WTC11 (cell line): ENCODE results near the gene PMS1. TPM values are rescaled to one million over a fixed set of nuclear protein-coding genes. Genes with fewer than 3 reads are reported as not detected.
A peak's percentile ranks its signal among the peaks of the same experiment; 100 is the strongest.

Experiments used
- CREB1 ChIP-seq: sonication (generic); formaldehyde crosslinking; IDR thresholded peaks from 2 replicates; pipeline ENCODE4 v1.8.0; 2023; ENCODE audit warnings: mild to moderate bottlenecking, missing genetic modification reagents
- CREM ChIP-seq: sonication (generic); formaldehyde crosslinking; IDR thresholded peaks from 2 replicates; pipeline ENCODE4 v1.8.1; 2022; ENCODE audit warnings: mild to moderate bottlenecking, missing genetic modification reagents, moderate library complexity
- ESRRA ChIP-seq: sonication (generic); formaldehyde crosslinking; IDR thresholded peaks from 2 replicates; pipeline ENCODE4 v1.8.1; 2022; ENCODE audit warnings: mild to moderate bottlenecking, missing genetic modification reagents, borderline replicate concordance
- GRHL2 ChIP-seq: fragments of 250-450 bp; sonication (Bioruptor Pico); IDR thresholded peaks from 2 replicates; pipeline ENCODE4 v1.8.0; 2022; ENCODE audit warnings: mild to moderate bottlenecking, moderate library complexity; ENCODE audit not compliant: insufficient replicate concordance, severe bottlenecking
- JUN ChIP-seq: sonication (generic); formaldehyde crosslinking; IDR thresholded peaks from 2 replicates; pipeline ENCODE4 v1.8.0; 2023; ENCODE audit warnings: mild to moderate bottlenecking, missing genetic modification reagents
- NR3C1 ChIP-seq: sonication (generic); formaldehyde crosslinking; conservative IDR thresholded peaks from 2 replicates; pipeline ENCODE4 v1.8.1; 2023; ENCODE audit warnings: low read depth, mild to moderate bottlenecking, missing genetic modification reagents
- OVOL2 ChIP-seq: fragments of 250-450 bp; sonication (Bioruptor Pico); IDR thresholded peaks from 2 replicates; pipeline ENCODE4 v1.9.0; 2021; ENCODE audit warnings: mild to moderate bottlenecking, borderline replicate concordance
- SOX15 ChIP-seq: fragments of 250-450 bp; sonication (Bioruptor Pico); IDR thresholded peaks from 2 replicates; pipeline ENCODE4 v1.9.0; 2021; ENCODE audit warnings: mild to moderate bottlenecking
- TP53 ChIP-seq: sonication (generic); formaldehyde crosslinking; IDR thresholded peaks from 2 replicates; pipeline ENCODE4 v1.8.1; 2023; ENCODE audit warnings: mild to moderate bottlenecking, missing genetic modification reagents
- ZBTB21 ChIP-seq: sonication (generic); formaldehyde crosslinking; IDR thresholded peaks from 2 replicates; pipeline ENCODE4 v1.8.1; 2023; ENCODE audit warnings: mild to moderate bottlenecking, missing genetic modification reagents, borderline replicate concordance
- total RNA-seq: library from RNA; stranded (reverse); gene quantifications from 3 replicates; pipeline ENCODE4 v1.2.3, GENCODE V29; 2021
- TF ChIP-seq, protein P1 (sequence below): sonication (generic); formaldehyde crosslinking; IDR thresholded peaks from 2 replicates; pipeline ENCODE4 v1.8.0; 2023; ENCODE audit warnings: missing genetic modification reagents, mild to moderate bottlenecking, borderline replicate concordance
- TF ChIP-seq, protein P2 (sequence below): sonication (generic); formaldehyde crosslinking; IDR thresholded peaks from 2 replicates; pipeline ENCODE4 v1.8.1; 2022; ENCODE audit warnings: mild to moderate bottlenecking, missing genetic modification reagents, moderate library complexity, borderline replicate concordance
- TF ChIP-seq, protein P3 (sequence below): fragments of 250-450 bp; sonication (Bioruptor Pico); conservative IDR thresholded peaks from 2 replicates; pipeline ENCODE4 v1.9.0; 2021; ENCODE audit warnings: mild to moderate bottlenecking
- TF ChIP-seq, protein P4 (sequence below): sonication (generic); formaldehyde crosslinking; IDR thresholded peaks from 2 replicates; pipeline ENCODE4 v1.8.1; 2023; ENCODE audit warnings: mild to moderate bottlenecking, missing genetic modification reagents, borderline replicate concordance
- TF ChIP-seq, protein P5 (sequence below): sonication (generic); formaldehyde crosslinking; IDR thresholded peaks from 2 replicates; pipeline ENCODE4 v1.8.0; 2023; ENCODE audit warnings: missing genetic modification reagents
- TF ChIP-seq, protein P6 (sequence below): sonication (generic); formaldehyde crosslinking; IDR thresholded peaks from 2 replicates; pipeline ENCODE4 v1.8.0; 2022; ENCODE audit warnings: mild to moderate bottlenecking, missing genetic modification reagents

Gene PMS1
- total RNA-seq, 1 experiment from 2014 or later: 49.8 TPM

DNA sequence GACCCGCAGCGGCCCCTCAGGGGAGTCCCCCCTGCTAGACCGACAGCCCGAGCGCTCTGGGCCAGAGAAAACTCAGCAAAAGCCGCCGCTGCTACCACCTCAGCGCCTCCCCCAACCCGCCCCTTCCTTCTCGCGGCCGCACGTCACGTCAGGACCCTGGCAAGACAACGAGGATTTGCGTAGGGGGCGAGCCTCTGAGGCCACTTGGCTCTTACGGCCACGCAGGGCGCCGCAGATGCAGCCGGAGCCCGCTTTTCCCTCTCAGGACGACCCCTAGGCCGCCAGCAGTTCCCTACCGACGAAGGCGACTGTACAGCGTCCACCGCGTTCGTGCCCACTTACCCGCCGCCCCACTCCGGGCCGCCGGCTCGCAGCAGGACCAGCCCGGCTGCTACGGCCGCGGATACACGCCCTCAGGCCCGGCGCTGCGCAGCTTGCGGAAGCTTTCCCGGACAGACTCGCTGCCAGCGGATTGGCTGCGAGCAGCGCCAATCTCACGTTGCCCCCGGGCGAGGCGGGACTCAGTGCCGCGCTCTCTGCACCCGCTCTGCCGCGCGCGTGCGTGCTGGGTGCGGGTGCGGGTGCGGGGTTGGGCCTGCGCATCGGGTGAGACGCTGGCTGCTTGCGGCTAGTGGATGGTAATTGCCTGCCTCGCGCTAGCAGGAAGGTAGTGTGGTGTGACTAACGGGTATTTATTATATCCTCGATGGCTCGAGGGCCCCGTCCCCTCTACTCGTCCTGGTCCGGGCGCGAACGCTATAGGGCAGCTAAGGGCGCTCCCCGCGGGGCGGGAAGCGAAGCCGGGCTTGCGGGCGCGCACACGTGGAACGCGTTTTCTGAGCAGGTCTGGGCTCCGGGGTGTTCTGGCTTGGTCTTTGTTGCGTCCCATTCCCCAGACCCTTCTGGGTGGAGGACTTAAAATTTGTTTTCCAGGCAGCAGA lies at the start of gene PMS1, which contains the start of gene ORMDL1 (continued):
- TF ChIP-seq, protein P1, sequence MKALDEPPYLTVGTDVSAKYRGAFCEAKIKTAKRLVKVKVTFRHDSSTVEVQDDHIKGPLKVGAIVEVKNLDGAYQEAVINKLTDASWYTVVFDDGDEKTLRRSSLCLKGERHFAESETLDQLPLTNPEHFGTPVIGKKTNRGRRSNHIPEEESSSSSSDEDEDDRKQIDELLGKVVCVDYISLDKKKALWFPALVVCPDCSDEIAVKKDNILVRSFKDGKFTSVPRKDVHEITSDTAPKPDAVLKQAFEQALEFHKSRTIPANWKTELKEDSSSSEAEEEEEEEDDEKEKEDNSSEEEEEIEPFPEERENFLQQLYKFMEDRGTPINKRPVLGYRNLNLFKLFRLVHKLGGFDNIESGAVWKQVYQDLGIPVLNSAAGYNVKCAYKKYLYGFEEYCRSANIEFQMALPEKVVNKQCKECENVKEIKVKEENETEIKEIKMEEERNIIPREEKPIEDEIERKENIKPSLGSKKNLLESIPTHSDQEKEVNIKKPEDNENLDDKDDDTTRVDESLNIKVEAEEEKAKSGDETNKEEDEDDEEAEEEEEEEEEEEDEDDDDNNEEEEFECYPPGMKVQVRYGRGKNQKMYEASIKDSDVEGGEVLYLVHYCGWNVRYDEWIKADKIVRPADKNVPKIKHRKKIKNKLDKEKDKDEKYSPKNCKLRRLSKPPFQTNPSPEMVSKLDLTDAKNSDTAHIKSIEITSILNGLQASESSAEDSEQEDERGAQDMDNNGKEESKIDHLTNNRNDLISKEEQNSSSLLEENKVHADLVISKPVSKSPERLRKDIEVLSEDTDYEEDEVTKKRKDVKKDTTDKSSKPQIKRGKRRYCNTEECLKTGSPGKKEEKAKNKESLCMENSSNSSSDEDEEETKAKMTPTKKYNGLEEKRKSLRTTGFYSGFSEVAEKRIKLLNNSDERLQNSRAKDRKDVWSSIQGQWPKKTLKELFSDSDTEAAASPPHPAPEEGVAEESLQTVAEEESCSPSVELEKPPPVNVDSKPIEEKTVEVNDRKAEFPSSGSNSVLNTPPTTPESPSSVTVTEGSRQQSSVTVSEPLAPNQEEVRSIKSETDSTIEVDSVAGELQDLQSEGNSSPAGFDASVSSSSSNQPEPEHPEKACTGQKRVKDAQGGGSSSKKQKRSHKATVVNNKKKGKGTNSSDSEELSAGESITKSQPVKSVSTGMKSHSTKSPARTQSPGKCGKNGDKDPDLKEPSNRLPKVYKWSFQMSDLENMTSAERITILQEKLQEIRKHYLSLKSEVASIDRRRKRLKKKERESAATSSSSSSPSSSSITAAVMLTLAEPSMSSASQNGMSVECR (CRISPR knock-in tag): peak; percentile 70
- TF ChIP-seq CREB1 (CRISPR knock-in tag) (0 out of 2 replicates have a peak, but pooled peaks have one; percentile 46), TP53 (CRISPR knock-in tag) (no peak; the same call in 1 of the 2 replicates), OVOL2 (CRISPR knock-in tag) (no peak), NR3C1 (CRISPR knock-in tag) (no peak; the same call in 1 of the 2 replicates), ZBTB21 (CRISPR knock-in tag) (peak; percentile 64), SOX15 (CRISPR knock-in tag) (no peak), ESRRA (no peak; the same call in 1 of the 2 replicates), JUN (peak; percentile 56), GRHL2 (CRISPR knock-in tag) (no peak), CREM (CRISPR knock-in tag) (peak; percentile 81; the same call in 1 of the 2 replicates)
- TF ChIP-seq, protein P2, sequence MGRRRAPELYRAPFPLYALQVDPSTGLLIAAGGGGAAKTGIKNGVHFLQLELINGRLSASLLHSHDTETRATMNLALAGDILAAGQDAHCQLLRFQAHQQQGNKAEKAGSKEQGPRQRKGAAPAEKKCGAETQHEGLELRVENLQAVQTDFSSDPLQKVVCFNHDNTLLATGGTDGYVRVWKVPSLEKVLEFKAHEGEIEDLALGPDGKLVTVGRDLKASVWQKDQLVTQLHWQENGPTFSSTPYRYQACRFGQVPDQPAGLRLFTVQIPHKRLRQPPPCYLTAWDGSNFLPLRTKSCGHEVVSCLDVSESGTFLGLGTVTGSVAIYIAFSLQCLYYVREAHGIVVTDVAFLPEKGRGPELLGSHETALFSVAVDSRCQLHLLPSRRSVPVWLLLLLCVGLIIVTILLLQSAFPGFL (CRISPR knock-in tag): peak; percentile 37; the same call in 1 of the 2 replicates
- TF ChIP-seq, protein P3, sequence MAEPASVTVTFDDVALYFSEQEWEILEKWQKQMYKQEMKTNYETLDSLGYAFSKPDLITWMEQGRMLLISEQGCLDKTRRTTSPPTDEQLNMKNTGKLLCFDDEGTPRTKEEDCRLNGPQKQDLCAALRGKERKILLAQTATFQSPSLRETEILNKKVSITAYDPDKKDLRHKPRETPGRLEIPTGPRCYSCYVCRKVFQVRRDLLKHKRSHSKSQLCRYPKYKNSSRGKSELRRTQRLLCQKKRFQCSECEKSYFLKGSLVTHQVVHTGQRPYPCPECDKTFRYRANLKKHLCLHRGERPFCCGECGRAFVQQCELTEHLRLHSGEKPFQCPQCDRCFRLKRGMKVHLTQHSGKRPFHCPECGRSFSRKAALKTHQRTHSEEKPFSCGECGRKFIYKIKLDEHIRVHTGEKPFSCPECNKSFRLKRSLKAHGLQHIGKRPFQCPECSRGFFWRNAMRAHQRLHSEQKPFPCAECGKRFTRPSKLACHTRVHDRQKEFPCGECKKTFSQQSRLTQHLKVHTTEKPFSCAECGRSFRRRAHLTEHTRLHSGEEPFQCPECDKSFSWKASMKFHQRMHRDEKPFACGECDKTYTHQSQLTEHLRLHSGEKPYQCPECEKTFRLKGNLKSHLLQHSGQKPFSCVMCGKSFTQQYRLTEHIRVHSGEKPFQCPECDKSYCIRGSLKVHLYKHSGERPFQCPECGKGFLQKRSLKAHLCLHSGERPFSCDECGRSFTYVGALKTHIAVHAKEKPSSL (CRISPR knock-in tag): no peak
- TF ChIP-seq, protein P4, sequence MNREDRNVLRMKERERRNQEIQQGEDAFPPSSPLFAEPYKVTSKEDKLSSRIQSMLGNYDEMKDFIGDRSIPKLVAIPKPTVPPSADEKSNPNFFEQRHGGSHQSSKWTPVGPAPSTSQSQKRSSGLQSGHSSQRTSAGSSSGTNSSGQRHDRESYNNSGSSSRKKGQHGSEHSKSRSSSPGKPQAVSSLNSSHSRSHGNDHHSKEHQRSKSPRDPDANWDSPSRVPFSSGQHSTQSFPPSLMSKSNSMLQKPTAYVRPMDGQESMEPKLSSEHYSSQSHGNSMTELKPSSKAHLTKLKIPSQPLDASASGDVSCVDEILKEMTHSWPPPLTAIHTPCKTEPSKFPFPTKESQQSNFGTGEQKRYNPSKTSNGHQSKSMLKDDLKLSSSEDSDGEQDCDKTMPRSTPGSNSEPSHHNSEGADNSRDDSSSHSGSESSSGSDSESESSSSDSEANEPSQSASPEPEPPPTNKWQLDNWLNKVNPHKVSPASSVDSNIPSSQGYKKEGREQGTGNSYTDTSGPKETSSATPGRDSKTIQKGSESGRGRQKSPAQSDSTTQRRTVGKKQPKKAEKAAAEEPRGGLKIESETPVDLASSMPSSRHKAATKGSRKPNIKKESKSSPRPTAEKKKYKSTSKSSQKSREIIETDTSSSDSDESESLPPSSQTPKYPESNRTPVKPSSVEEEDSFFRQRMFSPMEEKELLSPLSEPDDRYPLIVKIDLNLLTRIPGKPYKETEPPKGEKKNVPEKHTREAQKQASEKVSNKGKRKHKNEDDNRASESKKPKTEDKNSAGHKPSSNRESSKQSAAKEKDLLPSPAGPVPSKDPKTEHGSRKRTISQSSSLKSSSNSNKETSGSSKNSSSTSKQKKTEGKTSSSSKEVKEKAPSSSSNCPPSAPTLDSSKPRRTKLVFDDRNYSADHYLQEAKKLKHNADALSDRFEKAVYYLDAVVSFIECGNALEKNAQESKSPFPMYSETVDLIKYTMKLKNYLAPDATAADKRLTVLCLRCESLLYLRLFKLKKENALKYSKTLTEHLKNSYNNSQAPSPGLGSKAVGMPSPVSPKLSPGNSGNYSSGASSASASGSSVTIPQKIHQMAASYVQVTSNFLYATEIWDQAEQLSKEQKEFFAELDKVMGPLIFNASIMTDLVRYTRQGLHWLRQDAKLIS: no peak
- TF ChIP-seq, protein P5, sequence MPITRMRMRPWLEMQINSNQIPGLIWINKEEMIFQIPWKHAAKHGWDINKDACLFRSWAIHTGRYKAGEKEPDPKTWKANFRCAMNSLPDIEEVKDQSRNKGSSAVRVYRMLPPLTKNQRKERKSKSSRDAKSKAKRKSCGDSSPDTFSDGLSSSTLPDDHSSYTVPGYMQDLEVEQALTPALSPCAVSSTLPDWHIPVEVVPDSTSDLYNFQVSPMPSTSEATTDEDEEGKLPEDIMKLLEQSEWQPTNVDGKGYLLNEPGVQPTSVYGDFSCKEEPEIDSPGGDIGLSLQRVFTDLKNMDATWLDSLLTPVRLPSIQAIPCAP: peak; percentile 84
- TF ChIP-seq, protein P6, sequence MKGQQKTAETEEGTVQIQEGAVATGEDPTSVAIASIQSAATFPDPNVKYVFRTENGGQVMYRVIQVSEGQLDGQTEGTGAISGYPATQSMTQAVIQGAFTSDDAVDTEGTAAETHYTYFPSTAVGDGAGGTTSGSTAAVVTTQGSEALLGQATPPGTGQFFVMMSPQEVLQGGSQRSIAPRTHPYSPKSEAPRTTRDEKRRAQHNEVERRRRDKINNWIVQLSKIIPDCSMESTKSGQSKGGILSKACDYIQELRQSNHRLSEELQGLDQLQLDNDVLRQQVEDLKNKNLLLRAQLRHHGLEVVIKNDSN: peak; percentile 60; the same call in 1 of the 2 replicates
- TF ChIP-seq, all 79 proteins: peak for 35
